Measurements from ENCODE around the gene CYBC1. TPM values are rescaled to one million over a fixed set of nuclear protein-coding genes. Genes with fewer than 3 reads are reported as not detected.

CYBC1 gene
- total and polyA plus RNA-seq, 9 of the 15 experiments (the other 6 are each of a cell fraction or from before 2014, with no cell fraction given), result 1.3 to 71.8 (median 49.9) TPM

- TF ChIP-seq ZNF253 (CRISPR knock-in tag; conservative IDR thresholded peaks at IDR 0.05) (no peak), E2F3 (CRISPR knock-in tag; IDR thresholded peaks at IDR 0.05) (peak; percentile 69), ZNF518B (CRISPR knock-in tag; IDR thresholded peaks at IDR 0.05) (no peak), ZNF282 (CRISPR knock-in tag; IDR thresholded peaks at IDR 0.05) (peak; percentile 96), CHD2 (IDR thresholded peaks at IDR 0.05; ENCODE audit: low read depth, low read length) (peak; percentile 81), HMG20A (CRISPR knock-in tag; conservative IDR thresholded peaks at IDR 0.05) (no peak), NEUROD1 (IDR thresholded peaks at IDR 0.05; ENCODE audit: borderline replicate concordance, low read depth, low read length, partially characterized antibody) (no peak), MCM2 (IDR thresholded peaks at IDR 0.05; ENCODE audit: low read depth) (no peak), RB1 (IDR thresholded peaks at IDR 0.05; ENCODE audit: low read depth) (peak; percentile 91), SMARCA4 (IDR thresholded peaks at IDR 0.05) (no peak), CBFA2T3 (IDR thresholded peaks at IDR 0.05) (no peak)
- TF ChIP-seq, protein P1, sequence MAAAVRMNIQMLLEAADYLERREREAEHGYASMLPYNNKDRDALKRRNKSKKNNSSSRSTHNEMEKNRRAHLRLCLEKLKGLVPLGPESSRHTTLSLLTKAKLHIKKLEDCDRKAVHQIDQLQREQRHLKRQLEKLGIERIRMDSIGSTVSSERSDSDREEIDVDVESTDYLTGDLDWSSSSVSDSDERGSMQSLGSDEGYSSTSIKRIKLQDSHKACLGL (CRISPR knock-in tag; IDR thresholded peaks at IDR 0.05; ENCODE audit: borderline replicate concordance, poor library complexity, severe bottlenecking), result no peak
- TF ChIP-seq, protein P2, sequence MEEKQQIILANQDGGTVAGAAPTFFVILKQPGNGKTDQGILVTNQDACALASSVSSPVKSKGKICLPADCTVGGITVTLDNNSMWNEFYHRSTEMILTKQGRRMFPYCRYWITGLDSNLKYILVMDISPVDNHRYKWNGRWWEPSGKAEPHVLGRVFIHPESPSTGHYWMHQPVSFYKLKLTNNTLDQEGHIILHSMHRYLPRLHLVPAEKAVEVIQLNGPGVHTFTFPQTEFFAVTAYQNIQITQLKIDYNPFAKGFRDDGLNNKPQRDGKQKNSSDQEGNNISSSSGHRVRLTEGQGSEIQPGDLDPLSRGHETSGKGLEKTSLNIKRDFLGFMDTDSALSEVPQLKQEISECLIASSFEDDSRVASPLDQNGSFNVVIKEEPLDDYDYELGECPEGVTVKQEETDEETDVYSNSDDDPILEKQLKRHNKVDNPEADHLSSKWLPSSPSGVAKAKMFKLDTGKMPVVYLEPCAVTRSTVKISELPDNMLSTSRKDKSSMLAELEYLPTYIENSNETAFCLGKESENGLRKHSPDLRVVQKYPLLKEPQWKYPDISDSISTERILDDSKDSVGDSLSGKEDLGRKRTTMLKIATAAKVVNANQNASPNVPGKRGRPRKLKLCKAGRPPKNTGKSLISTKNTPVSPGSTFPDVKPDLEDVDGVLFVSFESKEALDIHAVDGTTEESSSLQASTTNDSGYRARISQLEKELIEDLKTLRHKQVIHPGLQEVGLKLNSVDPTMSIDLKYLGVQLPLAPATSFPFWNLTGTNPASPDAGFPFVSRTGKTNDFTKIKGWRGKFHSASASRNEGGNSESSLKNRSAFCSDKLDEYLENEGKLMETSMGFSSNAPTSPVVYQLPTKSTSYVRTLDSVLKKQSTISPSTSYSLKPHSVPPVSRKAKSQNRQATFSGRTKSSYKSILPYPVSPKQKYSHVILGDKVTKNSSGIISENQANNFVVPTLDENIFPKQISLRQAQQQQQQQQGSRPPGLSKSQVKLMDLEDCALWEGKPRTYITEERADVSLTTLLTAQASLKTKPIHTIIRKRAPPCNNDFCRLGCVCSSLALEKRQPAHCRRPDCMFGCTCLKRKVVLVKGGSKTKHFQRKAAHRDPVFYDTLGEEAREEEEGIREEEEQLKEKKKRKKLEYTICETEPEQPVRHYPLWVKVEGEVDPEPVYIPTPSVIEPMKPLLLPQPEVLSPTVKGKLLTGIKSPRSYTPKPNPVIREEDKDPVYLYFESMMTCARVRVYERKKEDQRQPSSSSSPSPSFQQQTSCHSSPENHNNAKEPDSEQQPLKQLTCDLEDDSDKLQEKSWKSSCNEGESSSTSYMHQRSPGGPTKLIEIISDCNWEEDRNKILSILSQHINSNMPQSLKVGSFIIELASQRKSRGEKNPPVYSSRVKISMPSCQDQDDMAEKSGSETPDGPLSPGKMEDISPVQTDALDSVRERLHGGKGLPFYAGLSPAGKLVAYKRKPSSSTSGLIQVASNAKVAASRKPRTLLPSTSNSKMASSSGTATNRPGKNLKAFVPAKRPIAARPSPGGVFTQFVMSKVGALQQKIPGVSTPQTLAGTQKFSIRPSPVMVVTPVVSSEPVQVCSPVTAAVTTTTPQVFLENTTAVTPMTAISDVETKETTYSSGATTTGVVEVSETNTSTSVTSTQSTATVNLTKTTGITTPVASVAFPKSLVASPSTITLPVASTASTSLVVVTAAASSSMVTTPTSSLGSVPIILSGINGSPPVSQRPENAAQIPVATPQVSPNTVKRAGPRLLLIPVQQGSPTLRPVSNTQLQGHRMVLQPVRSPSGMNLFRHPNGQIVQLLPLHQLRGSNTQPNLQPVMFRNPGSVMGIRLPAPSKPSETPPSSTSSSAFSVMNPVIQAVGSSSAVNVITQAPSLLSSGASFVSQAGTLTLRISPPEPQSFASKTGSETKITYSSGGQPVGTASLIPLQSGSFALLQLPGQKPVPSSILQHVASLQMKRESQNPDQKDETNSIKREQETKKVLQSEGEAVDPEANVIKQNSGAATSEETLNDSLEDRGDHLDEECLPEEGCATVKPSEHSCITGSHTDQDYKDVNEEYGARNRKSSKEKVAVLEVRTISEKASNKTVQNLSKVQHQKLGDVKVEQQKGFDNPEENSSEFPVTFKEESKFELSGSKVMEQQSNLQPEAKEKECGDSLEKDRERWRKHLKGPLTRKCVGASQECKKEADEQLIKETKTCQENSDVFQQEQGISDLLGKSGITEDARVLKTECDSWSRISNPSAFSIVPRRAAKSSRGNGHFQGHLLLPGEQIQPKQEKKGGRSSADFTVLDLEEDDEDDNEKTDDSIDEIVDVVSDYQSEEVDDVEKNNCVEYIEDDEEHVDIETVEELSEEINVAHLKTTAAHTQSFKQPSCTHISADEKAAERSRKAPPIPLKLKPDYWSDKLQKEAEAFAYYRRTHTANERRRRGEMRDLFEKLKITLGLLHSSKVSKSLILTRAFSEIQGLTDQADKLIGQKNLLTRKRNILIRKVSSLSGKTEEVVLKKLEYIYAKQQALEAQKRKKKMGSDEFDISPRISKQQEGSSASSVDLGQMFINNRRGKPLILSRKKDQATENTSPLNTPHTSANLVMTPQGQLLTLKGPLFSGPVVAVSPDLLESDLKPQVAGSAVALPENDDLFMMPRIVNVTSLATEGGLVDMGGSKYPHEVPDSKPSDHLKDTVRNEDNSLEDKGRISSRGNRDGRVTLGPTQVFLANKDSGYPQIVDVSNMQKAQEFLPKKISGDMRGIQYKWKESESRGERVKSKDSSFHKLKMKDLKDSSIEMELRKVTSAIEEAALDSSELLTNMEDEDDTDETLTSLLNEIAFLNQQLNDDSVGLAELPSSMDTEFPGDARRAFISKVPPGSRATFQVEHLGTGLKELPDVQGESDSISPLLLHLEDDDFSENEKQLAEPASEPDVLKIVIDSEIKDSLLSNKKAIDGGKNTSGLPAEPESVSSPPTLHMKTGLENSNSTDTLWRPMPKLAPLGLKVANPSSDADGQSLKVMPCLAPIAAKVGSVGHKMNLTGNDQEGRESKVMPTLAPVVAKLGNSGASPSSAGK (IDR thresholded peaks at IDR 0.05), result peak; percentile 99
Observed at GRCh38 chr17:82496529-82497434, 46.2 kb upstream of the CYBC1 start (continued).

Data from K562 (cell line).